Omental fat pad (tissue), 4 donors: ENCODE measurements around the gene NOXA1. TPM values are rescaled to one million over a fixed set of nuclear protein-coding genes. Genes with fewer than 3 reads are reported as not detected.

Experiments
- ATAC-seq: fragments of 150-250 bp; one replicate; pipeline ENCODE4 v1.9.1; 2016; ENCODE audit warnings: mild to moderate bottlenecking, moderate library complexity; ENCODE audit not compliant: low FRiP score
- DNase-seq: peaks from one replicate; pipeline ENCODE4 v3.0.0-alpha.2; 2019; ENCODE audit warnings: low spot score
- total RNA-seq, 4 donors: library from RNA; depleted of rRNA; stranded (reverse); fragments of >200 nt; gene quantifications; one replicate each; pipeline ENCODE4 v1.1.0, GENCODE V29; 2016
- TF ChIP-seq, protein P1 (sequence below), 3 donors: fragments of 450-650 bp; IDR thresholded peaks; one replicate each; pipeline ENCODE4 v1.5.1; 2016 to 2017; ENCODE audit warnings: antibody characterized with exemption in 3 of 3, mild to moderate bottlenecking in 3 of 3, moderate library complexity in 2 of 3

NOXA1 gene
- total RNA-seq, 4 donors from 2014 or later, result 0.84 to 3.8 (median 2.1) TPM

DNA sequence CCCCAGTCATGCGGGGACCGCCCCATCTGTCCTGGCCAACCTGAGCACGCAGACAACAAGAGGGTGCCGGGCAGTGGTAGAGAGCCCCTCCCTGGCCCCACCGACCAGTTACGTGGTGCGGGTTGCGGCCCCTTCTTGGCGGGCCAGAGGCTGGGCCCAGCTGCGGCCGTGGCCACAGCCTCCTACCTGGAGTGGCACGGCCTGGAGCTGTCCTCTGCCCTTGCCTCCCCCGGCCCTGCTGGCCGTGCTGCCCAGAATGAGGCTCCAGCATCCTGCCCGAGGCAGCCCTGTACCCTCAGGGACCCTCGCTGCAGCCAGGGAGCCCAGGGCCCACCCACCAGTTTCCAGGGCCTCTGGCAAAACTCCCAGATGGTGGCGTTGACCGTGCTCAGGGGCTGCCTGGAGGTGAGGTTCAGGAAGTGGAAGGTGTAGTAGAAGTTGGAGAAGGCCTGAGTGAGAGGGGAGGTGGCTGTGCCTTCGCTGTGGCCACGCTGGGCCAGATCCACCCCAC lies 12.2 kb downstream of the NOXA1 start:
- TF ChIP-seq, protein P1, sequence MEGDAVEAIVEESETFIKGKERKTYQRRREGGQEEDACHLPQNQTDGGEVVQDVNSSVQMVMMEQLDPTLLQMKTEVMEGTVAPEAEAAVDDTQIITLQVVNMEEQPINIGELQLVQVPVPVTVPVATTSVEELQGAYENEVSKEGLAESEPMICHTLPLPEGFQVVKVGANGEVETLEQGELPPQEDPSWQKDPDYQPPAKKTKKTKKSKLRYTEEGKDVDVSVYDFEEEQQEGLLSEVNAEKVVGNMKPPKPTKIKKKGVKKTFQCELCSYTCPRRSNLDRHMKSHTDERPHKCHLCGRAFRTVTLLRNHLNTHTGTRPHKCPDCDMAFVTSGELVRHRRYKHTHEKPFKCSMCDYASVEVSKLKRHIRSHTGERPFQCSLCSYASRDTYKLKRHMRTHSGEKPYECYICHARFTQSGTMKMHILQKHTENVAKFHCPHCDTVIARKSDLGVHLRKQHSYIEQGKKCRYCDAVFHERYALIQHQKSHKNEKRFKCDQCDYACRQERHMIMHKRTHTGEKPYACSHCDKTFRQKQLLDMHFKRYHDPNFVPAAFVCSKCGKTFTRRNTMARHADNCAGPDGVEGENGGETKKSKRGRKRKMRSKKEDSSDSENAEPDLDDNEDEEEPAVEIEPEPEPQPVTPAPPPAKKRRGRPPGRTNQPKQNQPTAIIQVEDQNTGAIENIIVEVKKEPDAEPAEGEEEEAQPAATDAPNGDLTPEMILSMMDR (IDR thresholded peaks at IDR 0.05), result no peak
- no peak for ATAC-seq
- no peak for DNase-seq

DNA sequence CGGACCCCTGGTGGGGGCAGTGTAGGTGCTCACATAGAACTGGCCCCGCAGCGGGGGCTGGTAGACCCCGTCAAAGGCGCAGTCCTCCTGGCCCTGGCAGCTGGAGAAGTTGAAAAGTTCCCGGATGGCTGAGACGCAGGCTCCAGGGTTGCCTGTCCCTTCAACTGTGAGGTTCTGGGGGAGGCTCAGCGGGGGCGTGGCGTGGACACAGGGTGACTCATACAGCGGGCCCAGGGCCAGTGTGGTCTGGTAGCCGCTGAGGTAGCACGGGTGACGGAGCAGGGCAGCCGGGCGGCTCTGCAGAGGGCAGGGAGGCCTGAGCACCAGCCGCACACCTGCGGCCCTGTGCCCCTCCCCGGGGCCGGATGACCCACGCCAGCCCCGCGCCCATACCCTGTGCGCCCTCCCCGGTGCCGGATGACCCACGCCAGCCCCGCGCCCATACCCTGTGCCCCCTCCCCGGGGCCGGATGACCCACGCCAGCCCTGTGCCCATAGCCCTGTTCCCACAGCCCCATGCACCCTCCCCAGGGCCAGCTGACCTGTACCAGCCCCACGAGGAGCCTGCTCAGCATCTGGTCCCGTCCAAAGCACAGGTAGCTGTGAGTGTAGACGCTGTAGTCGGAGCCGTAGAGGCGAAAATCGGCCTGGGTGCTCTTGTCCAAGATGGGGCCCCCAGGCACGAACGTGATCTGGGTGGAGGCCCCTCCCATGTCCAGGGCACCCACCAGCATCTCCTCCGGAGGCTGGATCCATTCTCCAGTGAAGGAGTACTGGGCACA lies 13.0 kb downstream of the NOXA1 start:
- TF ChIP-seq, protein P1 (IDR thresholded peaks at IDR 0.05), result no peak
- DNase-seq (peak; percentile 58), ATAC-seq (peak; percentile 90)

DNA sequence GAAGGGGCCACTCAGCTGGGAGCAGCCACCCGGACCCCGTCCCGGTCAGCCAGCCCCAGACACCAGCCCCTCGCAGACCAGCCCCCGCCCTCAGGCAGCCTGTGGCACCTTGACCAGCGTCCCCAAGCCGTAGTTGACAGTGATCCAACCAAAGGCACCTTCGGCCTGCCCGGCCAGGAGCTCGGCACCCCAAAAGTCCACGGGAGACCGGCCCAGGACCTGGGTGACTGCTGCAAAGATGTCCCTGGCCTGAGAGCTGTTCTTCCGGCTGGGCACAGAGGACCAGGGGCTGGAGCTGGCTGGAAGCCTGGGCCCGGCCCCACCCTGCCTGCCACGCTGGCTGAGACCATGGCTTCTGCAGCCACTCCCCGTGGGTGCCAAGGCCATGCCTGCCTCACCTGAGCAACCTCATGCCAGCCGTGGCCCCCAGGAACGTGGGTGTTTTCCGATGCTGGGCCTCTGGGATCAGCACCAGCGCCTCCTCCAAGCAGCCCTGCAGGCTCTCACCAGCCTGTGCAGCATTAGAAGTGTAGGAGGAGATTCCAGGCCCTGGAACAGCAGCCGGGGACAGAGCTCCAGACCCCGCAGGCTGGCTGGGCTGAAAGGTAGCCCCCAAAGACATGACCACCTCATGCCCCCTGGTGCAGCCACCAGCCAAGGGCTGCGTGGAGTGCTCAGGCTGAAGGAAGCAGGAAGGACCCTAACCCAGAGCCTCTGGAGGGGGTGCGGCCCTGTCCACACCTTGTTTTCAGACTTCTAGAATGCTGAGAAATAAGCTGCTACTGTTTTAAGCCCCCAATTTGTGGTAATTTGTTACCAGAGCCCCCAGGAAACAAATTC lies 13.8 kb downstream of the NOXA1 start:
- ATAC-seq (no peak), DNase-seq (no peak)
- TF ChIP-seq, protein P1 (IDR thresholded peaks at IDR 0.05), result no peak

DNA sequence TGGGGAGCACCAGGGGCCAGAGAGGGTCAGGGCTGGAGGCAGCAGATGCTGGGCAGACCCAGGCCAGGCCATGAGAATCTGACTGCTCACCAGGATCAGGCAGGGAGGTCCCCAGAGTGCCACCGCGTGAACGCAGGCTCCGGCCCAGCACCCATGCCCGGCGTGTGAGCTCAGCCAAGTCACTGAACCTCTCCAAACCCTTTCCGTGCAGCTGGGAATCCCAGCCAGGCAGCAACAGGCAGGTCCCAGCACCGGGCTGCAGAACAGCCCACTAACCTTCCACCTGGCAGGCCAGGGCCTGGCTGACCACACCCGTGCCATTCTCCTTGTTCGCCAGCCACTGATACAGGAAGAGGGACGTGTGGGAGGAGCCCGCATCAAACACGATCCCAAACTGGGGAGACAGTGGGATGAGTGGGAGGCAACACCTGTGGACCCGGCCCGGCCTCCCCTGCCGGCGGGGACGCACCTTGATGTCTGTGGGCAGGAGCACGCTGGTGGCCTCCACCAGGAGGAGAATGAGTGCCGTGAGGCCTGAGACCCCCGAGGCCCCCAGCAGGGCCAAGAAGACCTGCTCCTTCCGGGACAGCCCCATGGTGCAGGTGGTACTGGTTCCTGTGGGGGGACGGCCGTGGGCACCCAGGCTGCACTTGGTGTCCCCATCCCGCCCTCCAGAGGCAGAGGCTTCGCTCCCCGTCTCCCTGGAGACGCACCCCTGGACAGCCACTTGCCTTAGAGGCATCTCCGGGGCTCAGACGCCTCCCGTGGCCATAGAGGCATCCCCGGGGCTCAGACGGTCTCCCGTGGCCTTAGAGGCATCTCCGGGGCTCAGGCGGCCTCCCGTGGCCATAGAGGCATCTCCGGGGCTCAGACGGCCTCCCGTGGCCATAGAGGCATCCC lies 14.7 kb downstream of the NOXA1 start:
- no peak for DNase-seq
- ATAC-seq, result no peak
- TF ChIP-seq, protein P1 (IDR thresholded peaks at IDR 0.05), result no peak

DNA sequence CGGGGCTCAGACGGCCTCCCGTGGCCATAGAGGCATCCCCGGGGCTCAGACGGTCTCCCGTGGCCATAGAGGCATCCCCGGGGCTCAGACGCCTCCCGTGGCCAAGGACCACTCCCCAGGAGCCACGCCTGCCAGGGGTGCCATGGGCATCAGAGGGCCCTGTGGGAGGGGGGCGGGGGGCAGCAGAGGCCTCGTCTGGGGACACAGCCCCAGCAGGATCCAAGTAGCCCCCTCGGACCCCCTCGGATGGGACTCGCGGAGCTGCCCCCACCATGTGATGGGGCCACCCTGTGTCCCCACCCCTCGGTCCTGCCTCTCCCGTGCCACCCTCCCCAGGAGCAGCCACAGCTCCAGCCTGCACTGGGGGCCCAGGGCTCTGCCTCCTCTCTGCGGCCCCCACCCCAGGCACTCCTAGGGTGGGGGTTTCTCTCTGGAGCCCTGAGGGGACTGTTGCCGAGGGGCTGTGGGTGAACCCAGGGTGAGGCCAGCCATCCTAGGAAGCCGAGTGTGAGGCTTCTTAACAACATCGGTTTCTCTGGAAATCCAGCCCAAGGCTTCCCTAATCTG lies 15.5 kb downstream of the NOXA1 start:
- no peak for ATAC-seq
- TF ChIP-seq, protein P1 (IDR thresholded peaks at IDR 0.05), result no peak
- no peak for DNase-seq

DNA sequence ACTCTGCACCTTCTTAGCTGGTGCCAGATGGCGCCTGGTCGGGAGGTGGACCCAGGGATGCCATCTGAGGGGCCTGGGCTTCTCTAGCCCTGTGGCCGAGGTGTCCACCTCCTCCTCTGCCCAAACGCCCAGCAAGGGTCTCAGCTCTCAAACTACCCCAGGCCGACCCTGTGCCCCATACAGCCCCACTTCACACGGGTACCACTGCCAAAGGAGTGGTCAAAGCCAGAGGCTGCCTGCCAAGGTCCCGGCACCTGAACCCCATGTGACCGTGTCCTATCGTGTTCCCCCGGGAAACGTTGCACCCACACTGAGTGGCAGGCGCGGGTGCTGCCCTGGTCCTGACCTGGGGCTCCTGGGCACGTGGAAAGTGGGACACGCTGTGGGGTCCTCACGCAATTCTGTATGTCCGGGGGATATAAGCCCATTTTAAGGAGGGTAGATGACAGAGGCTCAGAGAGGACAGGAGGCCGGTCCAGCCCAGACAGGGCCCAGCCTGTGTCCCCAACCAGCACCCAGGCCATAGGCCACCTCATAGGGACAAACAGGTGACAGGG lies 16.0 kb downstream of the NOXA1 start:
- no peak for DNase-seq
- TF ChIP-seq, protein P1 (IDR thresholded peaks at IDR 0.05), result no peak
- no peak for ATAC-seq
